GM21723 (cell line): Measurements from ENCODE around the gene ITGA2.
"Not testable (repeated sequence)": the region's sequence is repeated elsewhere in the genome, so short reads cannot be mapped to it uniquely, and the experiment has no call there.

Experiments used
- ATAC-seq: cut with Tn5 transposase; IDR thresholded peaks from one replicate; pipeline ENCODE4 v1.9.1; 2021; ENCODE audit warnings: mild to moderate bottlenecking, moderate library complexity; ENCODE audit not compliant: unreplicated experiment

The ITGA2 gene

GRCh38 chr5:52989025-52989780, at the start of gene ITGA2:
TSS of gene ITGA2 (plus strand) at chr5:52989352. CDS start at chr5:52989469, 117 bp downstream.
- ATAC-seq: peak; percentile 59

GRCh38 chr5:52943285-52943684, 45.9 kb upstream of the ITGA2 start:
- ATAC-seq: no peak

- ATAC-seq: no peak
These were observed 45.3 kb upstream of the ITGA2 start for GRCh38 chr5:52943808-52944207.

GRCh38 chr5:52945040-52945439, 44.1 kb upstream of the ITGA2 start:
- ATAC-seq: no peak

- no peak for ATAC-seq
These were observed 41.9 kb upstream of the ITGA2 start for GRCh38 chr5:52947208-52947607.

- no peak for ATAC-seq
These were observed 41.3 kb upstream of the ITGA2 start for GRCh38 chr5:52947851-52948250.

GRCh38 chr5:52948418-52949076, 40.6 kb upstream of the ITGA2 start:
- ATAC-seq: peak; percentile 100

- no peak for ATAC-seq
These were observed 38.5 kb upstream of the ITGA2 start for GRCh38 chr5:52950686-52951085.

- no peak for ATAC-seq
These were observed 36.7 kb upstream of the ITGA2 start for GRCh38 chr5:52952483-52952882.

GRCh38 chr5:52956014-52956413, 33.1 kb upstream of the ITGA2 start:
- ATAC-seq: no peak

- ATAC-seq: no peak
These were observed 32.0 kb upstream of the ITGA2 start for GRCh38 chr5:52956915-52957747.

- no peak for ATAC-seq
These were observed 27.9 kb upstream of the ITGA2 start for GRCh38 chr5:52961274-52961681.

- no peak for ATAC-seq
These were observed 25.5 kb upstream of the ITGA2 start for GRCh38 chr5:52963636-52964035.

GRCh38 chr5:52964138-52964537, 25.0 kb upstream of the ITGA2 start:
- no peak for ATAC-seq

GRCh38 chr5:52976157-52976556, 13.0 kb upstream of the ITGA2 start:
- not testable (repeated sequence) for ATAC-seq

GRCh38 chr5:52977264-52977897, 11.8 kb upstream of the ITGA2 start:
- ATAC-seq: no peak

- ATAC-seq: no peak
These were observed 7.6 kb upstream of the ITGA2 start for GRCh38 chr5:52981507-52981906.

GRCh38 chr5:52983731-52984636, 5.2 kb upstream of the ITGA2 start:
- ATAC-seq: no peak

GRCh38 chr5:52985306-52985705, 3.8 kb upstream of the ITGA2 start:
- no peak for ATAC-seq

GRCh38 chr5:52987711-52988331, 1.3 kb upstream of the ITGA2 start:
- no peak for ATAC-seq
